ENCODE data around the gene GATB.

GATB gene

DNA sequence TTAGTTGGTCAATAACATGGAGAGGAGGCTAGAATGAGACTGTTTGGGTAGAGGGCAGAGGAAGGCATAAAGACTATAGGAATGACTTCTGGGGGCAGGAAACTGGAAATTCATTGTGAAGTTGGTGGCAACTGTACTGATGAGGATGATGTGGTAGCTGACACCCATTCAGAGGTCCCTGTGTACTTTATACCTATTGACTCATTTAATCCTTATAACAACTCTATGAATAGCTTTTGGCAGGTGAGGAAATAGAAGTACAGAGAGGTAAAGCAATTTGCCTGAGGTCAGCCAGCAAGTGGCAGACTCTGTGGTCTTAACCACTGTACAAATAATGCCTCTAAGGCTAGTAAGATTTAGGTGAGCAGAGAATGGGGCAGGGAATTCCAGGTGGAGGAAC is 100.1 kb downstream of the GATB start:
- FAIRE-seq (no peak), DNase-seq (ENCODE audit: extremely low spot score, insufficient read length, low read depth) (no peak)

- no peak for FAIRE-seq
- no peak for DNase-seq (ENCODE audit: extremely low spot score, insufficient read length, low read depth)
Observed at GRCh38 chr4:151659601-151660364, 101.0 kb downstream of the GATB start.

DNA sequence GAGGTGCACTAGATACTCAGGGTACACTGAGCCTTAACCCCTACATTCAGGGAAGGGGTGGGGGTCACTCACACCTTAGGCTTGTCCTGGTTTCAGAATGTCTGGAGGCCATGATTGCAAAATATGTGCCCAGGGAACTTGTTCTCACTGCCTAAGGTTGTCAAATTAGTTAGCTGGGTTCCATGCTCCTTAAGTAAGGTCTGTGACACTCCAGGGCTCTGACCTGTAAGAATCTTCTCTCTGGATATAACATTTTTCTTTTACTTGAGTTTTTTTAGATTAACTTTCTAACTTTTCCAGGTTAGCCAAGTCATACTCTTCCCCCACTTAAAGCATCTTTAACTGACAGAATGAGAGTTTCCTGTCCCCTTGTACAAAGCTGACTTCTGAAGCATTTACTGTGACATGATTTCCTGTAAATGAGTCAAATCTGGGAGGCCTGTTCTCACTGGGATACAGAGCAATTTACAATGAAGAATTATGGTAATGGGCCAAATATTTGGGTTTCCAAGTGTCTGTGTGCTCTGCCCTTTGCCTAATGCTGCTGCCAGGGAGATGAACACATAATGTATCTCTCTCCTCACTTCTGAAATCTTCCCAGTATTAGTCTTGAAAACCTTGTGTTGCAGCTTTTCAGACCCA is 101.7 kb downstream of the GATB start:
- FAIRE-seq (peak; percentile 53), DNase-seq (ENCODE audit: extremely low spot score, insufficient read length, low read depth) (peak; percentile 5)

GRCh38 chr4:151657896-151658295 is 102.9 kb downstream of the GATB start:
- FAIRE-seq (no peak), DNase-seq (ENCODE audit: extremely low spot score, insufficient read length, low read depth) (no peak)

- DNase-seq (ENCODE audit: extremely low spot score, insufficient read length, low read depth): no peak
- FAIRE-seq: no peak
Observed at GRCh38 chr4:151656058-151656457, 104.7 kb downstream of the GATB start.

- no peak for FAIRE-seq
- DNase-seq (ENCODE audit: extremely low spot score, insufficient read length, low read depth): no peak
Observed at GRCh38 chr4:151653548-151653918, 107.3 kb downstream of the GATB start.

DNA sequence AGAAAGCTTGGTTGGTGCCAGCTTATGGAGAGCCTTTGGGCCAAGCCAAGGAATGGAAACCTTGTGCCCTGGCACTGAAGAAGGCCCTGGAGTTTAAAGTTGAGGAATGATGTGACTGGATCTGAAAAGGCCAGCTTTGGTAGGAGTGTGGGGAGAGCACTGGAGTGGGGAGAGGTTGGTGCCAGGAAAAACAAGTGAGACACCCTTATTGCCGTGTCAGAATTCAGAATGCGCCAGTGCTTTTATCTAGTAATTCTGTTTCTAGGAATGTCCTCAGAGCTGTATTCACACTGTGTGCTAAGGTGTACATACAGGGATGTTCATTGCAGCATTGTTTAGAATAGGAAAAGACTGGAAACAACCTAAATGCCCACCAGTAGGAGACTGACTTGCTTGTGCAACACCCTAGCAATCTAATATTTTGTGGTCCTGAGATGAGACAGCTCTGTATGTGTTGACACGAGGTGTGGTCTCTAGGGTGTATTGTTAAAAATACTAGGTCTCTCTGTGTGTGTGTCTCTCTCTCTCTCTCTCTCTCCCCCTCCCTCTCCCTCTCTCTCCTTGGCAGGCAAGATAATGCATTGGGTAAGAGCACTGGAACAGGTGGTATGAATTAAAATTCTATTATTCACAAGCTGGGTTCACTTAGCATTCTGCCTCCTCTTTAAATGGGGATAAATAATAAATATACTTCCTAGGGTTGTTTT is 107.8 kb downstream of the GATB start:
- DNase-seq (ENCODE audit: extremely low spot score, insufficient read length, low read depth) (no peak), FAIRE-seq (no peak)

DNA sequence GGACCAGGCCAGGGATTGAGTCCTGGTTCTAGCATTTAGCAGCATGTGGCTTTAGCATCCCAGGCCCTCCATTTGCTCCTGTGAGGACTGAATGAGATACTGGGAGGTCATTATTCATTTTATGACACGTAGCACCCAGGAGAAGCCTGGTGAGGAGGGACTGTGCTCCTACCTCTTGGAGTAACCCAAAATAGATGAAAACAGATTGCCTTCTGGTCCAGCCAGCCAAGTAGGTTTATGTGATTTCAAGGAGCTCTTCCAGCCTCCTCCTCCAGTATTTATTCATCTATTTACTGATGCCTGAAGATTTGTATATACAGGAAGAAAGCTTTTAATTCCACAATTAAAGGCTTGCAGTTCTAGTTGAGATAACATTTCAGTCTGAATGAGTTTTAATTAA is 109.3 kb downstream of the GATB start:
- FAIRE-seq (no peak), DNase-seq (ENCODE audit: extremely low spot score, insufficient read length, low read depth) (no peak)

- DNase-seq (ENCODE audit: extremely low spot score, insufficient read length, low read depth) (no peak), FAIRE-seq (no peak)
Observed at GRCh38 chr4:151649479-151649878, 111.3 kb downstream of the GATB start.

DNA sequence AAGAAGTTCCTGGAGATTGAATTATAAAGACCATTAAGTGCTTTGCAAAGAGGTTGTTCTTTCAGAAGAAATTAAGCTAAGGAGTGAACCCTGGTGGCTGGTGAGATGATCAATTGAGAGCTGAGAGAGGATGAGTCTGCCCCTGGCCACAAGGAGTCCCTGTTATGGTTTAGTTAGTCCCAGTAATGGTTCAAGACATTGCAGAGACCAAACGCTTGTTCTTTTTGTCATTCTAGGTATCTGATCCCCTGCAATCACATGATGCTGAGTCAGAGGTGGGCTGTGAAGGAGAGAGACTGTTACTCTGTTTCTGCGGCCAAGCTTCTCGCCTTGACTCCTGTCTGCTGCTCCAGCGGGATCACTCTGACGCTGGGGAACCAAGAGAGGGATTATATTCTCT is 114.5 kb downstream of the GATB start:
- FAIRE-seq: no peak

DNA sequence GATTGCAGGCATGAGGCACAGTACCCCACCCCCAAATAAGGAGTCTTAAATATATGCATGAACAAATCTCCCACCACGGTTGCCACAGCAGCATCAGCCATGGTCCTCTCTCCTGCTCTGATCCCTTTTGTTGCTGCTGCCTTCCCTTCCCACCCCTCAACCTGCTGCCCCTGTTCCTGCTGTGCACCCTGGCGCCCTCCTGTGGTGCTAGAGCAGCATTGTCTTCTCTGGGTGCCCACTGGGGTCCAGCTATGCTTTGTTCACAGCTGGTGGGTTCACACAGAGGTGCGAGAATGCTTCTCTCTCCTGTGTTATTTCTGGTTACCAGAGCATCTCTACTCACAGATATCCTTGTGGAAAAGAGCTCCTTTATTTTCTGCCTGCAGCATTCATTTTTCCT is 116.2 kb downstream of the GATB start:
- no peak for FAIRE-seq
- no peak for DNase-seq (ENCODE audit: extremely low spot score, insufficient read length, low read depth)

More for the DNA sequence above, 114.5 kb downstream of the GATB start:
- no peak for DNase-seq (ENCODE audit: extremely low spot score, insufficient read length, low read depth)

GRCh38 chr4:151643564-151643963 is 117.2 kb downstream of the GATB start:
- DNase-seq (ENCODE audit: extremely low spot score, insufficient read length, low read depth): no peak
- no peak for FAIRE-seq

DNA sequence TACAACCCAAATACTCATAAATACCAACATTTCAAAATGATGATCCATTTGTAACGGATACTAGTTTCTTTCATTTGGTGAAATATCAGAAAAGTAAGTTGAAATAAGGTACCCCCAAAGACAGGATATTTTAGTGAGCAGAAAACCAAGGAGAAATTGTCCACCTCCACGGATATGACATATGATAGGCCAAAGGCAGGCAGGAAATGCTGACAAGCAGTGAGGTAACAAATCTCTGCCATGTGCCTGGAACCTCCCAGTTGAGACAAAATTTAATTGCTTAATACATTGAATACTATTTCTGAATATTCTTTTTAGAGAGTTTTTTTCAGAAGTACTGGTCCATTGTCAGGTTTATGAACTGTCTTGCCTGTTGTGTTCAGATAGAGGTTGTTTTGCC is 118.8 kb downstream of the GATB start:
- DNase-seq (ENCODE audit: extremely low spot score, insufficient read length, low read depth): no peak
- no peak for FAIRE-seq

GRCh38 chr4:151641167-151641566 is 119.6 kb downstream of the GATB start:
- no peak for FAIRE-seq
- no peak for DNase-seq (ENCODE audit: extremely low spot score, insufficient read length, low read depth)

GRCh38 chr4:151640381-151640780 is 120.4 kb downstream of the GATB start:
- FAIRE-seq: no peak
- DNase-seq (ENCODE audit: extremely low spot score, insufficient read length, low read depth): no peak

GRCh38 chr4:151638295-151638858 is 122.4 kb downstream of the GATB start:
- no peak for FAIRE-seq

GRCh38 chr4:151631349-151631748 is 129.5 kb downstream of the GATB start:
- no peak for FAIRE-seq

More at GRCh38 chr4:151638295-151638858, 122.4 kb downstream of the GATB start:
- DNase-seq (ENCODE audit: extremely low spot score, insufficient read length, low read depth): no peak

DNA sequence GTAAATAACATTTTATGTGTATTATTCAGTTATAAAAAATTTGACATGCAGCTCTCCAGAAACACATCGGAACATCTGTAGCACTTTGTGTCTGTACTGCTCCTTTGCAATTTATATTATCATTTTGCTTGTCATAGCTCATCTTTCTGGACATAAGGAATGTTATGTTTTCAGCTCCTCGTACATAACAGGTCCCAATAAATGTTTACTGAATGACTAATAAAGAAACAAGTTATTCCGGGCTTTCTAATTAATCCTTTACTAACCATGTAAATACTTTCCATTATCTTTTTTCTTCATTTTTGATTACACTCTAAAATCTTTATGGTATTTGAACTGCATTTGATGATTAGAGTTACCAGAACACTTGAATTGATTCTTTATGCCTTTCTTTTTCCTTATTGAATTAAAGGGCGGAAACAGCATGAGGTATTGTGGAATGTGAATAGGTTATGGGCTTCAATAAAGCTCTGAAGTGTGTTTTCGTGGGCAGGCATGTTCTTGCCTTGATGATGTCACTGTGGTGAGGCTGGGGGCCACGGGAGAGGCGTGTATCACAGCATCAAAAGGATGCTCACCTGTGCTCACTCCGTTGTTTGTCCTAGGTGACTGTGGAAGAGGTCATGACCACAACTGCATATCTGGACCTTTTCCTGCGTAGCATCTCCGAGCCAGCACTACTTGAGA is 131.6 kb downstream of the GATB start:
- FAIRE-seq: no peak

More at GRCh38 chr4:151631349-151631748, 129.5 kb downstream of the GATB start:
- no peak for DNase-seq (ENCODE audit: extremely low spot score, insufficient read length, low read depth)

GRCh38 chr4:151628001-151628608 is 132.7 kb downstream of the GATB start:
- FAIRE-seq: no peak

More for the DNA sequence above, 131.6 kb downstream of the GATB start:
- DNase-seq (ENCODE audit: extremely low spot score, insufficient read length, low read depth): no peak

GRCh38 chr4:151627491-151627890 is 133.3 kb downstream of the GATB start:
- no peak for FAIRE-seq

More at GRCh38 chr4:151628001-151628608, 132.7 kb downstream of the GATB start:
- no peak for DNase-seq (ENCODE audit: extremely low spot score, insufficient read length, low read depth)

More at GRCh38 chr4:151627491-151627890, 133.3 kb downstream of the GATB start:
- no peak for DNase-seq (ENCODE audit: extremely low spot score, insufficient read length, low read depth)

Measured in GM18507 (cell line).